ENCODE data around the gene CPA3. TPM values are rescaled to one million over a fixed set of nuclear protein-coding genes. Genes with fewer than 3 reads are reported as not detected.

CPA3 gene
- total RNA-seq, 1 donor from 2014 or later: not detected

GRCh38 chr3:148883163-148883562 lies 18.1 kb downstream of the CPA3 start:
- H3K4me1 Mint-ChIP-seq (ENCODE audit: low read depth, unreplicated experiment): no peaks in the 10 kb centered on the region
- H3K36me3 Mint-ChIP-seq (ENCODE audit: low read depth, unreplicated experiment): no peaks in the 10 kb centered on the region
- H3K27ac Mint-ChIP-seq (ENCODE audit: unreplicated experiment): no peak overlapping the region
- no peak overlapping the region for H3K27ac ChIP-seq (ENCODE audit: low read depth, low read length)
- no peak overlapping the region for H2AFZ ChIP-seq (ENCODE audit: low read depth, low read length)
- DNase-seq (ENCODE audit: low read depth) (no peak), FAIRE-seq (no peak)
- H3K9ac ChIP-seq (ENCODE audit: low read length): no peak overlapping the region
- no peak overlapping the region for H3K4me3 Mint-ChIP-seq (ENCODE audit: unreplicated experiment)
- no peaks in the 10 kb centered on the region for H3K4me1 ChIP-seq (ENCODE audit: insufficient read depth, low read length)
- no peak overlapping the region for H3K4me2 ChIP-seq (ENCODE audit: low read length)
- H3K79me2 ChIP-seq (ENCODE audit: insufficient read depth, low read length): no peaks in the 10 kb centered on the region
- H3K4me3 ChIP-seq (ENCODE audit: insufficient read depth, low read depth, low read length): no peak overlapping the region
- TF ChIP-seq EZH2 (IDR thresholded peaks at IDR 0.05; ENCODE audit: insufficient read depth, low read length) (no peak), CTCF (IDR thresholded peaks at IDR 0.05; ENCODE audit: insufficient read depth, low read depth, low read length) (no peak)
- H3K9me3 ChIP-seq (ENCODE audit: insufficient read depth, low read depth, low read length): no peaks in the 10 kb centered on the region
- H3K27me3 Mint-ChIP-seq (ENCODE audit: low read depth, unreplicated experiment): no peaks in the 10 kb centered on the region
- no peaks in the 10 kb centered on the region for H4K20me1 ChIP-seq (ENCODE audit: insufficient read depth, low read length)
- H3K9me3 Mint-ChIP-seq (ENCODE audit: unreplicated experiment): no peaks in the 10 kb centered on the region
- no peaks in the 10 kb centered on the region for H3K27me3 ChIP-seq (ENCODE audit: insufficient read depth, low read length)
- no peaks in the 10 kb centered on the region for H3K36me3 ChIP-seq (ENCODE audit: insufficient read depth, low read length)

GRCh38 chr3:148884261-148884660 lies 19.2 kb downstream of the CPA3 start:
- no peak for FAIRE-seq
- Mint-ChIP-seq H3K36me3 (ENCODE audit: low read depth, unreplicated experiment) (no peaks in the 10 kb centered on the region), H3K27me3 (ENCODE audit: low read depth, unreplicated experiment) (no peaks in the 10 kb centered on the region), H3K4me3 (ENCODE audit: unreplicated experiment) (no peak overlapping the region), H3K4me1 (ENCODE audit: low read depth, unreplicated experiment) (no peaks in the 10 kb centered on the region), H3K9me3 (ENCODE audit: unreplicated experiment) (no peaks in the 10 kb centered on the region), H3K27ac (ENCODE audit: unreplicated experiment) (no peak overlapping the region)
- no peak overlapping the region for H3K4me3 ChIP-seq (ENCODE audit: insufficient read depth, low read depth, low read length)
- H3K9me3 ChIP-seq (ENCODE audit: insufficient read depth, low read depth, low read length): no peaks in the 10 kb centered on the region
- H3K27ac ChIP-seq (ENCODE audit: low read depth, low read length): no peak overlapping the region
- H4K20me1 ChIP-seq (ENCODE audit: insufficient read depth, low read length): no peaks in the 10 kb centered on the region
- no peaks in the 10 kb centered on the region for H3K4me1 ChIP-seq (ENCODE audit: insufficient read depth, low read length)
- peak; percentile 10 for DNase-seq (ENCODE audit: low read depth)
- no peak overlapping the region for H3K9ac ChIP-seq (ENCODE audit: low read length)
- no peaks in the 10 kb centered on the region for H3K27me3 ChIP-seq (ENCODE audit: insufficient read depth, low read length)
- H2AFZ ChIP-seq (ENCODE audit: low read depth, low read length): no peak overlapping the region
- H3K79me2 ChIP-seq (ENCODE audit: insufficient read depth, low read length): no peaks in the 10 kb centered on the region
- no peak overlapping the region for H3K4me2 ChIP-seq (ENCODE audit: low read length)
- no peaks in the 10 kb centered on the region for H3K36me3 ChIP-seq (ENCODE audit: insufficient read depth, low read length)
- TF ChIP-seq CTCF (IDR thresholded peaks at IDR 0.05; ENCODE audit: insufficient read depth, low read depth, low read length) (no peak), EZH2 (IDR thresholded peaks at IDR 0.05; ENCODE audit: insufficient read depth, low read length) (no peak)

- H3K4me1 ChIP-seq (ENCODE audit: insufficient read depth, low read length): no peaks in the 10 kb centered on the region
- TF ChIP-seq EZH2 (IDR thresholded peaks at IDR 0.05; ENCODE audit: insufficient read depth, low read length) (no peak), CTCF (IDR thresholded peaks at IDR 0.05; ENCODE audit: insufficient read depth, low read depth, low read length) (no peak)
These were observed 24.7 kb downstream of the CPA3 start for GRCh38 chr3:148889828-148890227.

More at GRCh38 chr3:148889828-148890227, 24.7 kb downstream of the CPA3 start:
- no peak overlapping the region for H3K9ac ChIP-seq (ENCODE audit: low read length)
- no peaks in the 10 kb centered on the region for H3K36me3 ChIP-seq (ENCODE audit: insufficient read depth, low read length)
- Mint-ChIP-seq H3K27ac (ENCODE audit: unreplicated experiment) (no peak overlapping the region), H3K27me3 (ENCODE audit: low read depth, unreplicated experiment) (no peaks in the 10 kb centered on the region), H3K9me3 (ENCODE audit: unreplicated experiment) (no peaks in the 10 kb centered on the region), H3K4me3 (ENCODE audit: unreplicated experiment) (no peak overlapping the region), H3K4me1 (ENCODE audit: low read depth, unreplicated experiment) (no peaks in the 10 kb centered on the region), H3K36me3 (ENCODE audit: low read depth, unreplicated experiment) (no peaks in the 10 kb centered on the region)
- FAIRE-seq (no peak), DNase-seq (ENCODE audit: low read depth) (no peak)
- H4K20me1 ChIP-seq (ENCODE audit: insufficient read depth, low read length): no peaks in the 10 kb centered on the region
- H3K27ac ChIP-seq (ENCODE audit: low read depth, low read length): no peak overlapping the region
- H3K79me2 ChIP-seq (ENCODE audit: insufficient read depth, low read length): no peaks in the 10 kb centered on the region
- no peaks in the 10 kb centered on the region for H3K27me3 ChIP-seq (ENCODE audit: insufficient read depth, low read length)
- H3K4me3 ChIP-seq (ENCODE audit: insufficient read depth, low read depth, low read length): no peak overlapping the region
- H3K4me2 ChIP-seq (ENCODE audit: low read length): no peak overlapping the region
- H3K9me3 ChIP-seq (ENCODE audit: insufficient read depth, low read depth, low read length): no peaks in the 10 kb centered on the region
- H2AFZ ChIP-seq (ENCODE audit: low read depth, low read length): no peak overlapping the region

Data from astrocyte (in vitro differentiated cells and primary cell).